Suprapubic skin (tissue), 4 donors: ENCODE results near the gene SETD3.

Source experiments
- POLR2A ChIP-seq, 2 donors: fragments of 450-650 bp; IDR thresholded peaks; one replicate each; pipeline ENCODE4 v1.6.1; 2017; ENCODE audit warnings: antibody characterized with exemption in 2 of 2, mild to moderate bottlenecking in 2 of 2, moderate library complexity in 2 of 2
- POLR2AphosphoS5 ChIP-seq, 3 donors: sonication (generic); formaldehyde crosslinking; IDR thresholded peaks; one replicate each; pipeline ENCODE4 v1.6.1; 2017; ENCODE audit warnings: antibody characterized with exemption in 3 of 3
- TF ChIP-seq, protein P1 (sequence below), 2 donors: fragments of 200-600 bp in 1 of 2; fragments of 450-650 bp in 1 of 2; sonication (generic) in 1 of 2; IDR thresholded peaks; one replicate each; pipeline ENCODE4 v1.5.1; 2016 to 2019; ENCODE audit warnings: antibody characterized with exemption in 2 of 2, mild to moderate bottlenecking in 1 of 2, moderate library complexity in 1 of 2

DNA sequence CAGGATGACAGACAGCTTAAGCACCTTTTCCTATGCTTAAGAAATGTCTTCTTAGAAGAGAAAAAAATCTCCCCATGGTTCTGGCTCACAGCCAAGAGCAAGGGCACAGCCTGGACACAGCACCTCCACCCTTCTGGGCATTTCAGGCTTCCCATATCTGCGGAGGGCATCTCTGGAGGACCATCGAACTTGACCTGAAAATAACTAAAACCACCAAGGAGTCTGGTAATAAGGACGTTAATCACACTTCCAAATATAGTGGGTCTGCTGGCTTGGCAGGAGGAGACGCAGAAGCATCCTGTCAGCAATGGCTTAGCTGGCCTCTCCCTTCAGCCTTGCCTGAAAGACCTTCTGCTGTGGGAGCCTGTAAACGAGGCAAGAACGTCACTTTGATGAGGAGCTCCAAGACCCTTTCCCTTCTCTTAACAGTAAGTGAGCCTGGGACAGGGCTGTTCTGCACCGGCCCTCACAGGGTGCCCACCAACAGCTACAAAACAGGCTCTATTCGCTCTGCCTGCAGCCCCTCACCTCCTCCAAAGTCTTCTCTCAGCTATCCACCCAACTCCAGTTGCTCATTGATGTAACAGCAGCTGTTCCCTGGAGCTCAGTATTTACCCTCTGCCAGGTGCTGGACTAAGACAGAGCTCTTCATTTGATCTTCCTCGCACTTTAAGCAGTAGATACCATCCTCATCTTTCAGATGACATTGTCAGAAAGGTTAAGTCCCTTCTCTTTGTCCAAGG is 13.2 kb downstream of the SETD3 start:
- TF ChIP-seq, protein P1, sequence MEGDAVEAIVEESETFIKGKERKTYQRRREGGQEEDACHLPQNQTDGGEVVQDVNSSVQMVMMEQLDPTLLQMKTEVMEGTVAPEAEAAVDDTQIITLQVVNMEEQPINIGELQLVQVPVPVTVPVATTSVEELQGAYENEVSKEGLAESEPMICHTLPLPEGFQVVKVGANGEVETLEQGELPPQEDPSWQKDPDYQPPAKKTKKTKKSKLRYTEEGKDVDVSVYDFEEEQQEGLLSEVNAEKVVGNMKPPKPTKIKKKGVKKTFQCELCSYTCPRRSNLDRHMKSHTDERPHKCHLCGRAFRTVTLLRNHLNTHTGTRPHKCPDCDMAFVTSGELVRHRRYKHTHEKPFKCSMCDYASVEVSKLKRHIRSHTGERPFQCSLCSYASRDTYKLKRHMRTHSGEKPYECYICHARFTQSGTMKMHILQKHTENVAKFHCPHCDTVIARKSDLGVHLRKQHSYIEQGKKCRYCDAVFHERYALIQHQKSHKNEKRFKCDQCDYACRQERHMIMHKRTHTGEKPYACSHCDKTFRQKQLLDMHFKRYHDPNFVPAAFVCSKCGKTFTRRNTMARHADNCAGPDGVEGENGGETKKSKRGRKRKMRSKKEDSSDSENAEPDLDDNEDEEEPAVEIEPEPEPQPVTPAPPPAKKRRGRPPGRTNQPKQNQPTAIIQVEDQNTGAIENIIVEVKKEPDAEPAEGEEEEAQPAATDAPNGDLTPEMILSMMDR (IDR thresholded peaks at IDR 0.05), result no peak
- TF ChIP-seq POLR2A (IDR thresholded peaks at IDR 0.05), result no peak
- no peak for TF ChIP-seq POLR2AphosphoS5 (IDR thresholded peaks at IDR 0.05)
